ENCODE results near the gene CACNA1I.

The CACNA1I gene

GRCh38 chr22:39641660-39642310, 71.2 kb downstream of the CACNA1I start:
- in situ Hi-C loops (cut with MboI; ENCODE audit: low sequenced_read_pairs): no loop called here

GRCh38 chr22:39643311-39644083, 72.9 kb downstream of the CACNA1I start:
- in situ Hi-C loops (cut with MboI; ENCODE audit: low sequenced_read_pairs): no loop called here

- in situ Hi-C loops (cut with MboI; ENCODE audit: low sequenced_read_pairs): no loop called here
These were observed 75.0 kb downstream of the CACNA1I start for GRCh38 chr22:39645532-39645931.

GRCh38 chr22:39646398-39647063, 76.0 kb downstream of the CACNA1I start:
- in situ Hi-C loops (cut with MboI; ENCODE audit: low sequenced_read_pairs): no loop called here

GRCh38 chr22:39647836-39648629, 77.5 kb downstream of the CACNA1I start:
- in situ Hi-C loops (cut with MboI; ENCODE audit: low sequenced_read_pairs): no loop called here

- in situ Hi-C loops (cut with MboI; ENCODE audit: low sequenced_read_pairs): no loop called here
These were observed 78.0 kb downstream of the CACNA1I start for GRCh38 chr22:39648630-39648950.

- in situ Hi-C loops (cut with MboI; ENCODE audit: low sequenced_read_pairs): no loop called here
These were observed 79.0 kb downstream of the CACNA1I start for GRCh38 chr22:39649500-39650089.

- in situ Hi-C loops (cut with MboI; ENCODE audit: low sequenced_read_pairs): no loop called here
These were observed 80.8 kb downstream of the CACNA1I start for GRCh38 chr22:39651053-39651996.

- in situ Hi-C loops (cut with MboI; ENCODE audit: low sequenced_read_pairs): no loop called here
These were observed 82.6 kb downstream of the CACNA1I start for GRCh38 chr22:39652990-39653786.

GRCh38 chr22:39653787-39654077, 83.2 kb downstream of the CACNA1I start:
- in situ Hi-C loops (cut with MboI; ENCODE audit: low sequenced_read_pairs): no loop called here

GRCh38 chr22:39654131-39654926, 83.8 kb downstream of the CACNA1I start:
- in situ Hi-C loops (cut with MboI; ENCODE audit: low sequenced_read_pairs): no loop called here

- in situ Hi-C loops (cut with MboI; ENCODE audit: low sequenced_read_pairs): no loop called here
These were observed 84.5 kb downstream of the CACNA1I start for GRCh38 chr22:39655004-39655579.

GRCh38 chr22:39655831-39656230, 85.3 kb downstream of the CACNA1I start:
- in situ Hi-C loops (cut with MboI; ENCODE audit: low sequenced_read_pairs): no loop called here

GRCh38 chr22:39656495-39657490, 86.2 kb downstream of the CACNA1I start:
- in situ Hi-C loops (cut with MboI; ENCODE audit: low sequenced_read_pairs): no loop called here

GRCh38 chr22:39658367-39658766, 87.8 kb downstream of the CACNA1I start:
- in situ Hi-C loops (cut with MboI; ENCODE audit: low sequenced_read_pairs): no loop called here

- in situ Hi-C loops (cut with MboI; ENCODE audit: low sequenced_read_pairs): no loop called here
These were observed 88.4 kb downstream of the CACNA1I start for GRCh38 chr22:39658806-39659463.

Measured in HL-60/S4 treated with retinoic acid at 250 ng/mL for 4 days and 3 days (cell line).